ENCODE results near the gene PIK3R3.
A peak's percentile ranks its signal among the peaks of the same experiment; 100 is the strongest.

Gene PIK3R3

GRCh38 chr1:46039571-46040052, 92.8 kb downstream of the PIK3R3 start:
- TF ChIP-seq TAF1 (IDR thresholded peaks at IDR 0.05; ENCODE audit: low read depth): no peak
- TF ChIP-seq EGR1 (IDR thresholded peaks at IDR 0.05): no peak
- peak; percentile 71; the same call in 1 of the 2 replicates for TF ChIP-seq EP300 (IDR thresholded peaks at IDR 0.05; ENCODE audit: borderline replicate concordance)
- TF ChIP-seq CREB1 (IDR thresholded peaks at IDR 0.05; ENCODE audit: low read depth): no peak
- TF ChIP-seq NFIC (IDR thresholded peaks at IDR 0.05): peak; percentile 80
- TF ChIP-seq USF1 (IDR thresholded peaks at IDR 0.05): no peak
- peak; percentile 70 for TF ChIP-seq TEAD4 (IDR thresholded peaks at IDR 0.05)
- TF ChIP-seq REST (IDR thresholded peaks at IDR 0.05; ENCODE audit: low read depth): no peak
- peak; percentile 82 for TF ChIP-seq TCF12 (IDR thresholded peaks at IDR 0.05; ENCODE audit: low read depth)
- no peak; the same call in 1 of the 2 replicates for TF ChIP-seq MAX (IDR thresholded peaks at IDR 0.05)
- no peak for TF ChIP-seq YY1 (IDR thresholded peaks at IDR 0.05; ENCODE audit: low read depth)
- no peak for TF ChIP-seq RAD21 (IDR thresholded peaks at IDR 0.05; ENCODE audit: low read depth)
- TF ChIP-seq FOXM1 (IDR thresholded peaks at IDR 0.05; ENCODE audit: borderline replicate concordance, low read depth): peak; percentile 53; the same call in 1 of the 2 replicates
- TF ChIP-seq ZBTB7A (IDR thresholded peaks at IDR 0.05; ENCODE audit: low read depth): no peak
- 0 out of 2 replicates have a peak, but pooled peaks have one; percentile 54 for TF ChIP-seq CEBPB (IDR thresholded peaks at IDR 0.05)

GRCh38 chr1:46036894-46037839, 95.3 kb downstream of the PIK3R3 start:
- TF ChIP-seq TCF12 (IDR thresholded peaks at IDR 0.05; ENCODE audit: low read depth): no peak
- 0 out of 2 replicates have a peak, but pooled peaks have one; percentile 22 for TF ChIP-seq YY1 (IDR thresholded peaks at IDR 0.05; ENCODE audit: low read depth)
- no peak for TF ChIP-seq ZBTB7A (IDR thresholded peaks at IDR 0.05; ENCODE audit: low read depth)
- peak; percentile 97 for TF ChIP-seq RAD21 (IDR thresholded peaks at IDR 0.05; ENCODE audit: low read depth)
- no peak for TF ChIP-seq NFIC (IDR thresholded peaks at IDR 0.05)

- TF ChIP-seq TEAD4 (IDR thresholded peaks at IDR 0.05): no peak
- TF ChIP-seq EP300 (IDR thresholded peaks at IDR 0.05; ENCODE audit: borderline replicate concordance): no peak
- TF ChIP-seq ZBTB7A (IDR thresholded peaks at IDR 0.05; ENCODE audit: low read depth): no peak
- TF ChIP-seq FOXM1 (IDR thresholded peaks at IDR 0.05; ENCODE audit: borderline replicate concordance, low read depth): no peak
- TF ChIP-seq TCF12 (IDR thresholded peaks at IDR 0.05; ENCODE audit: low read depth): no peak
- TF ChIP-seq REST (IDR thresholded peaks at IDR 0.05; ENCODE audit: low read depth): no peak
- no peak for TF ChIP-seq MAX (IDR thresholded peaks at IDR 0.05)
- TF ChIP-seq RAD21 (IDR thresholded peaks at IDR 0.05; ENCODE audit: low read depth): no peak
- TF ChIP-seq YY1 (IDR thresholded peaks at IDR 0.05; ENCODE audit: low read depth): no peak
- no peak for TF ChIP-seq TAF1 (IDR thresholded peaks at IDR 0.05; ENCODE audit: low read depth)
- no peak for TF ChIP-seq CEBPB (IDR thresholded peaks at IDR 0.05)
Observed at GRCh38 chr1:46034601-46035516, 97.6 kb downstream of the PIK3R3 start.

GRCh38 chr1:46030876-46031660, 101.4 kb downstream of the PIK3R3 start:
- TF ChIP-seq CEBPB (IDR thresholded peaks at IDR 0.05) (no peak), TCF12 (IDR thresholded peaks at IDR 0.05; ENCODE audit: low read depth) (no peak), RAD21 (IDR thresholded peaks at IDR 0.05; ENCODE audit: low read depth) (no peak), FOXM1 (IDR thresholded peaks at IDR 0.05; ENCODE audit: borderline replicate concordance, low read depth) (no peak), REST (IDR thresholded peaks at IDR 0.05; ENCODE audit: low read depth) (no peak), EP300 (IDR thresholded peaks at IDR 0.05; ENCODE audit: borderline replicate concordance) (no peak), NFIC (IDR thresholded peaks at IDR 0.05) (no peak), YY1 (IDR thresholded peaks at IDR 0.05; ENCODE audit: low read depth) (no peak), CREB1 (IDR thresholded peaks at IDR 0.05; ENCODE audit: low read depth) (no peak), TAF1 (IDR thresholded peaks at IDR 0.05; ENCODE audit: low read depth) (no peak), EGR1 (IDR thresholded peaks at IDR 0.05) (no peak)

Data from Ishikawa (cell line).